AG04450 (cell line): Measurements from ENCODE around the gene KANSL1. TPM values are rescaled to one million over a fixed set of nuclear protein-coding genes. Genes with fewer than 3 reads are reported as not detected.

Source experiments
- CTCF ChIA-PET: fragments of 300-600, 350-600 bp; formaldehyde crosslinking; extraction: SDS; loops from one replicate; lab custom pipeline; 2022; ENCODE audit warnings: antibody characterized with exemption, inconsistent platforms; lab: Charles Lee
- POLR2A ChIA-PET: fragments of 350-600 bp; formaldehyde crosslinking; extraction: SDS; loops from one replicate; lab custom pipeline; 2021; ENCODE audit warnings: antibody characterized with exemption, inconsistent platforms; lab: Yijun Ruan, JAX
- DNase-seq: peaks from one replicate; pipeline ENCODE4 v3.0.0-alpha.2; 2011; ENCODE audit warnings: low read depth, low spot score
- H3K27ac ChIP-seq: one replicate; pipeline ENCODE4 v1.5.1; 2012; ENCODE audit warnings: low read depth, low read length, control low read depth
- H3K27me3 ChIP-seq: one replicate; pipeline ENCODE4 v1.6.0; 2012; ENCODE audit warnings: low read length; ENCODE audit not compliant: control insufficient read depth, insufficient read depth
- H3K4me3 ChIP-seq: 2 replicates; pipeline ENCODE4 v1.5.1; 2011; ENCODE audit warnings: mild to moderate bottlenecking, low read depth, low read length, control low read depth
- H3K9me3 ChIP-seq: 2 replicates; pipeline ENCODE4 v1.5.1; 2012; ENCODE audit warnings: low read length; ENCODE audit not compliant: control insufficient read depth, insufficient read depth
- polyA plus RNA-seq: library from polyadenylated mRNA; depleted of rRNA; stranded (reverse); fragments of >200 nt; gene quantifications from 2 replicates; pipeline ENCODE4 v1.2.3, GENCODE V29; 2011
- TF ChIP-seq, protein P1 (sequence below): IDR thresholded peaks from 2 replicates; pipeline ENCODE4 v1.5.1; 2011; ENCODE audit warnings: low read depth, low read length, control low read depth, inconsistent platforms

Gene KANSL1
- polyA plus RNA-seq, 1 experiment, result 15.6 TPM

DNA sequence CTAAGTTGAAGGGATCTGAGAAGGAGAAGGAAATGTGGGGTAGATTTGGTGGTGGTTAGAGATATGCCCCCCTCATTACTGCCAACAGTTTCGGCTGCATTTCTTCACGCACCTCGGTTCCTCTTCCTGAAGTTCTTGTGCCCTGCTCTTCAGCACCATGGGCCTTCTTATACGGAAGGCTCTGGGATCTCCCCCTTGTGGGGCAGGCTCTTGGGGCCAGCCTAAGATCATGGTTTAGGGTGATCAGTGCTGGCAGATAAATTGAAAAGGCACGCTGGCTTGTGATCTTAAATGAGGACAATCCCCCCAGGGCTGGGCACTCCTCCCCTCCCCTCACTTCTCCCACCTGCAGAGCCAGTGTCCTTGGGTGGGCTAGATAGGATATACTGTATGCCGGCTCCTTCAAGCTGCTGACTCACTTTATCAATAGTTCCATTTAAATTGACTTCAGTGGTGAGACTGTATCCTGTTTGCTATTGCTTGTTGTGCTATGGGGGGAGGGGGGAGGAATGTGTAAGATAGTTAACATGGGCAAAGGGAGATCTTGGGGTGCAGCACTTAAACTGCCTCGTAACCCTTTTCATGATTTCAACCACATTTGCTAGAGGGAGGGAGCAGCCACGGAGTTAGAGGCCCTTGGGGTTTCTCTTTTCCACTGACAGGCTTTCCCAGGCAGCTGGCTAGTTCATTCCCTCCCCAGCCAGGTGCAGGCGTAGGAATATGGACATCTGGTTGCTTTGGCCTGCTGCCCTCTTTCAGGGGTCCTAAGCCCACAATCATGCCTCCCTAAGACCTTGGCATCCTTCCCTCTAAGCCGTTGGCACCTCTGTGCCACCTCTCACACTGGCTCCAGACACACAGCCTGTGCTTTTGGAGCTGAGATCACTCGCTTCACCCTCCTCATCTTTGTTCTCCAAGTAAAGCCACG is 165.9 kb downstream of the KANSL1 start:
- CTCF ChIA-PET, result interaction anchor here (1.1 to 3.2 kb wide), 3 partner anchors 17 to 186 kb away, joined by 4 to 10 read pairs (median 7); partner anchors contain the start of gene KANSL1
- Histone ChIP-seq H3K4me3 (no peak overlapping the region), H3K27me3 (no peaks in the 10 kb centered on the region), H3K27ac (no peak overlapping the region), H3K9me3 (no peaks in the 10 kb centered on the region)
- TF ChIP-seq, protein P1, sequence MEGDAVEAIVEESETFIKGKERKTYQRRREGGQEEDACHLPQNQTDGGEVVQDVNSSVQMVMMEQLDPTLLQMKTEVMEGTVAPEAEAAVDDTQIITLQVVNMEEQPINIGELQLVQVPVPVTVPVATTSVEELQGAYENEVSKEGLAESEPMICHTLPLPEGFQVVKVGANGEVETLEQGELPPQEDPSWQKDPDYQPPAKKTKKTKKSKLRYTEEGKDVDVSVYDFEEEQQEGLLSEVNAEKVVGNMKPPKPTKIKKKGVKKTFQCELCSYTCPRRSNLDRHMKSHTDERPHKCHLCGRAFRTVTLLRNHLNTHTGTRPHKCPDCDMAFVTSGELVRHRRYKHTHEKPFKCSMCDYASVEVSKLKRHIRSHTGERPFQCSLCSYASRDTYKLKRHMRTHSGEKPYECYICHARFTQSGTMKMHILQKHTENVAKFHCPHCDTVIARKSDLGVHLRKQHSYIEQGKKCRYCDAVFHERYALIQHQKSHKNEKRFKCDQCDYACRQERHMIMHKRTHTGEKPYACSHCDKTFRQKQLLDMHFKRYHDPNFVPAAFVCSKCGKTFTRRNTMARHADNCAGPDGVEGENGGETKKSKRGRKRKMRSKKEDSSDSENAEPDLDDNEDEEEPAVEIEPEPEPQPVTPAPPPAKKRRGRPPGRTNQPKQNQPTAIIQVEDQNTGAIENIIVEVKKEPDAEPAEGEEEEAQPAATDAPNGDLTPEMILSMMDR, result no peak
- POLR2A ChIA-PET, result interaction anchor here (0.6 kb wide), 1 partner anchor 959 kb away, joined by 3 read pairs; no protein-coding TSS in a partner anchor
- no peak for DNase-seq

DNA sequence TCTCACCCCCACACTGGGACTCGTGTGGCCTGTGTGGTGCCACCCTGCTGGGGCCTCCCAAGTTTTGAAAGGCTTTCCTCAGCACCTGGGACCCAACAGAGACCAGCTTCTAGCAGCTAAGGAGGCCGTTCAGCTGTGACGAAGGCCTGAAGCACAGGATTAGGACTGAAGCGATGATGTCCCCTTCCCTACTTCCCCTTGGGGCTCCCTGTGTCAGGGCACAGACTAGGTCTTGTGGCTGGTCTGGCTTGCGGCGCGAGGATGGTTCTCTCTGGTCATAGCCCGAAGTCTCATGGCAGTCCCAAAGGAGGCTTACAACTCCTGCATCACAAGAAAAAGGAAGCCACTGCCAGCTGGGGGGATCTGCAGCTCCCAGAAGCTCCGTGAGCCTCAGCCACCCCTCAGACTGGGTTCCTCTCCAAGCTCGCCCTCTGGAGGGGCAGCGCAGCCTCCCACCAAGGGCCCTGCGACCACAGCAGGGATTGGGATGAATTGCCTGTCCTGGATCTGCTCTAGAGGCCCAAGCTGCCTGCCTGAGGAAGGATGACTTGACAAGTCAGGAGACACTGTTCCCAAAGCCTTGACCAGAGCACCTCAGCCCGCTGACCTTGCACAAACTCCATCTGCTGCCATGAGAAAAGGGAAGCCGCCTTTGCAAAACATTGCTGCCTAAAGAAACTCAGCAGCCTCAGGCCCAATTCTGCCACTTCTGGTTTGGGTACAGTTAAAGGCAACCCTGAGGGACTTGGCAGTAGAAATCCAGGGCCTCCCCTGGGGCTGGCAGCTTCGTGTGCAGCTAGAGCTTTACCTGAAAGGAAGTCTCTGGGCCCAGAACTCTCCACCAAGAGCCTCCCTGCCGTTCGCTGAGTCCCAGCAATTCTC is 166.8 kb downstream of the KANSL1 start:
- Histone ChIP-seq H3K27me3 (no peaks in the 10 kb centered on the region), H3K27ac (no peak overlapping the region), H3K9me3 (no peaks in the 10 kb centered on the region), H3K4me3 (no peak overlapping the region)
- TF ChIP-seq, protein P1, result no peak
- ChIA-PET POLR2A (interaction anchor here (0.6 kb wide), 1 partner anchor 958 kb away, joined by 3 read pairs; no protein-coding TSS in a partner anchor), CTCF (no interaction called here)
- no peak for DNase-seq

DNA sequence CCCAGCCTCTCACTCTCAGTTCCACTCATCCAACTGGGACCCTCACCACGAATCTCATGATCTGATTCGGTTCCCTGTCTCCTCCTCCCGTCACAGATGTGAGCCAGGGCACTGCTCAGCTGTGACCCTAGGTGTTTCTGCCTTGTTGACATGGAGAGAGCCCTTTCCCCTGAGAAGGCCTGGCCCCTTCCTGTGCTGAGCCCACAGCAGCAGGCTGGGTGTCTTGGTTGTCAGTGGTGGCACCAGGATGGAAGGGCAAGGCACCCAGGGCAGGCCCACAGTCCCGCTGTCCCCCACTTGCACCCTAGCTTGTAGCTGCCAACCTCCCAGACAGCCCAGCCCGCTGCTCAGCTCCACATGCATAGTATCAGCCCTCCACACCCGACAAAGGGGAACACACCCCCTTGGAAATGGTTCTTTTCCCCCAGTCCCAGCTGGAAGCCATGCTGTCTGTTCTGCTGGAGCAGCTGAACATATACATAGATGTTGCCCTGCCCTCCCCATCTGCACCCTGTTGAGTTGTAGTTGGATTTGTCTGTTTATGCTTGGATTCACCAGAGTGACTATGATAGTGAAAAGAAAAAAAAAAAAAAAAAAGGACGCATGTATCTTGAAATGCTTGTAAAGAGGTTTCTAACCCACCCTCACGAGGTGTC is 167.6 kb downstream of the KANSL1 start:
- no peaks in the 10 kb centered on the region for H3K27me3 ChIP-seq
- H3K4me3 ChIP-seq, result no peak overlapping the region
- H3K27ac ChIP-seq, result no peak overlapping the region
- TF ChIP-seq, protein P1, result no peak
- no peaks in the 10 kb centered on the region; the same call in 1 of the 2 replicates for H3K9me3 ChIP-seq
- ChIA-PET POLR2A (no interaction called here), CTCF (no interaction called here)
- DNase-seq, result no peak

DNA sequence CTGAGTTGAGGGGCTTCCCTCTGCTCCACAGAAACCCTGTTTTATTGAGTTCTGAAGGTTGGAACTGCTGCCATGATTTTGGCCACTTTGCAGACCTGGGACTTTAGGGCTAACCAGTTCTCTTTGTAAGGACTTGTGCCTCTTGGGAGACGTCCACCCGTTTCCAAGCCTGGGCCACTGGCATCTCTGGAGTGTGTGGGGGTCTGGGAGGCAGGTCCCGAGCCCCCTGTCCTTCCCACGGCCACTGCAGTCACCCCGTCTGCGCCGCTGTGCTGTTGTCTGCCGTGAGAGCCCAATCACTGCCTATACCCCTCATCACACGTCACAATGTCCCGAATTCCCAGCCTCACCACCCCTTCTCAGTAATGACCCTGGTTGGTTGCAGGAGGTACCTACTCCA is 168.2 kb downstream of the KANSL1 start:
- Histone ChIP-seq H3K9me3 (no peaks in the 10 kb centered on the region; the same call in 1 of the 2 replicates), H3K27ac (no peak overlapping the region), H3K4me3 (no peak overlapping the region), H3K27me3 (no peaks in the 10 kb centered on the region)
- DNase-seq, result no peak
- ChIA-PET POLR2A (no interaction called here), CTCF (no interaction called here)
- TF ChIP-seq, protein P1, result no peak
